ENCODE measurements around the gene AP1B1.
"Not testable (repeated sequence)": the region's sequence is repeated elsewhere in the genome, so short reads cannot be mapped to it uniquely, and the experiment has no call there.

Gene AP1B1

DNA sequence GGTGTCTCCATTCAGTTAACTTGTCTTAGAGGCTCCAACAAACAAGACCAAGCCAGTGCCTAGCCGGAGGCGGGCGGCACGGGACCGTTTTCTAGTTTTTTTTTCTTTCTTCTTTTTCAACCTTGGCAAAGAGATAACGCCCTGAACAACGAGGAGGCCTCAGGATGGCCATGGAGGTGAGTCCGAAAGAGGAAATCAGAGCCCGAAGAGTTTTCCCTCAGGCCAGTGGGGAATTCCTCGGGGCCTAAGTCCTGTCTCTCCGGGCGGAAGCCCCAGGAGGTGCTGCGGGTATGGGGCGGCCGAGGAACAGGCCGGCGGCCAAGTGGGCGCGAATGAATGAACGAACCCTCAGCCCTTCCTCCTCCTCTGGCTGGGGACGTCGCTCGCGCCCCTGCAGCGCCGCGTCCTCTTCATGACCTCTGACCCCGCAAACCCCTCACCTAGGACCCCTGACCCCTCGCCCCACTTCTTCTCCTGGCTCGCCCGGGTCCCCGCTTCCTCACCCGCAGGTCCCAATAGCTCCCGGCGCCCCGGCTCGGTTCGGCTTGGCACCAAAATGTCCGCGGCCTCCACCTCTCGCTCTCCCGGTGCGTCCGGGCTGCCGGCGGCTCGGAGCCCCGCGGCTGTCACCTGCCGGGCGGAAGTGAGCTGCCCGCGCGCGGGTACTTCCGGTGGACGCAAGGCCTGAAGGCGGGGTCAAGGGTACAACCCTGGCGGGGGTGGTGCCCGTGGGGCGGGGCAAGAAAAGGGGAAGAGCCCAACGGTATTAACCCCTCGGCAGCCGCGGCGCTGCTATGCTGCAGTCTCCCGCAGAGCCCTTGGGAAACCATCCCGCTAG is at the start of gene AP1B1:
AP1B1 (minus strand) TSS at position 650 of the 838 bp plus-strand sequence. CDS start 21,327 bp downstream, outside the sequence.
- Histone ChIP-seq H3K4me1 (ENCODE audit: insufficient read depth, low read length) (peaks cover 18% of the 10 kb centered on the region), H3K27me3 (ENCODE audit: control insufficient read depth in 1 of 2, insufficient read depth in 2 of 2, low read length in 2 of 2) (no peaks in the 10 kb centered on the region), H3K9me3 (ENCODE audit: low read length) (no peaks in the 10 kb centered on the region)

DNA sequence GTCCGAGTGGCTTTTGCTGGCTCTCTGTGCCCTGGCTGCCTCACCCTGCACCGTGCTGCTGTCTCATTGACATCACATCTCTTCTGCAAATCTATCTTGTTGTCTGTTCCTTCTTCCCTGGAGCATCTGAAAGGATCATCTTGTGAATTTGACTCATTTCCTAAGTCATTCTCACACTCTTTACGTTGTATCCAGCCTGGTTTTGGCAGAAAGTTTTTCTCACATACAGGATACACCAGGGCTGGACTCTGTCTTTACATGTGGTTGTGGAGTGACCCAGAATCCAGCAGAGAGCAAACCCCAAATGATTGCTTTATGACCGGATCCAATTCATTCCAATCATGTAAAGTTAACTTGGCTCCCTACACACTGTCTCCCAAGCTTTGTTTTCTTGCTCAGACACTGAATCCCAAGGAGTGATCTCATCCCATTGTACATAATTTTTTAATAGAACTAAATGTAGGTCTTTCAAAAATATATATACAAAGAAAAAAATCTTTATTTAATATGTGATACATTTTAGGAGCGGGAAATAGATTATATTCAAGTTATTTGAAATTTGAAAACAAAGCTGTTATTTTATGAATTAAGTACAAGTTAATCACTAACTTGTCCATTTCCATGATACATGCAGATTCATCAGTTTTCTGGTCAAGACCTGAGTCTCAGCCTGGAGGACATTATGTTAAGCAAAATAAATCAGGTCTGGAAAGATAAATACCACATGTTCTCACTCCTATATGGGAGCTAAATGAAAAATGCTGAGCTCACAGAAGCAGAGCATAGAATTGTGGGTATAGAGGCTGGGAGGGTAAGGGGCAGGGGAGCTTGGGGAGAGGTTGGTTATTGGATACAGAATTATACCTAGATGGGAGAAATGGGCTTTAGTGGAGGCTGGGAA is 47.1 kb upstream of the AP1B1 start:
- no peak overlapping the region for H3K9ac ChIP-seq (ENCODE audit: low read length)

More for the DNA sequence above, at the start of gene AP1B1:
- Histone ChIP-seq H3K9ac (ENCODE audit: low read length) (no peak within 1 kb of the TSS), H3K36me3 (ENCODE audit: insufficient read depth, low read length) (no peaks in the 10 kb centered on the region), H3K27ac (ENCODE audit: low read depth, low read length) (peak within 1 kb of the TSS; percentile 88), H3K4me3 (ENCODE audit: low read depth in 1 of 2, low read length in 2 of 2) (peak within 1 kb of the TSS; percentile 53 to 93)

DNA sequence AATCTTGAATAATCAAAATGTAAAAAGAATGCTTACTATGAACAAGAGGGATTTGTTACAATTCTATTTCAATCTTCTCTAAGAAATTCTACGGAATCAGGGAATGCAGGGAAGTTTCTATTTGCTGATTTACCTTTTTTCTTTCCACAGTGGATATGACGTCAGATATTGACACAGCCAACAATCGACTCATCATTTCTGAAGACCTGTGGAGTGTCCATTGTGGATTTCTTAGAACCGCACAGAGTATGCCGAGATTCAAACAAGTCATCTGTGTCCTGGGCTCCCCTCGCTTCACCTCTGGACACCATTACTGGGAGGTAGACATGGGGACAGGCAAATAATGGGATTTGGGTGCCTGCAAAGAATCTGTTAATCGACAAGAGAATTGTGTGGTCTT is 45.9 kb upstream of the AP1B1 start:
- no peak overlapping the region for H3K4me3 ChIP-seq (ENCODE audit: low read depth in 1 of 2, low read length in 2 of 2)
- H3K36me3 ChIP-seq (ENCODE audit: insufficient read depth, low read length) = no peaks in the 10 kb centered on the region
- H3K27me3 ChIP-seq (ENCODE audit: control insufficient read depth in 1 of 2, insufficient read depth in 2 of 2, low read length in 2 of 2) = no peaks in the 10 kb centered on the region
- no peak overlapping the region for H3K27ac ChIP-seq (ENCODE audit: low read depth, low read length)
- no peaks in the 10 kb centered on the region for H3K9me3 ChIP-seq (ENCODE audit: low read length)
- no peak overlapping the region for H3K9ac ChIP-seq (ENCODE audit: low read length)
- H3K4me1 ChIP-seq (ENCODE audit: insufficient read depth, low read length) = no peaks in the 10 kb centered on the region

More for the DNA sequence above, 47.1 kb upstream of the AP1B1 start:
- Histone ChIP-seq H3K27ac (ENCODE audit: low read depth, low read length) (no peak overlapping the region), H3K27me3 (ENCODE audit: control insufficient read depth in 1 of 2, insufficient read depth in 2 of 2, low read length in 2 of 2) (no peaks in the 10 kb centered on the region), H3K9me3 (ENCODE audit: low read length) (no peaks in the 10 kb centered on the region), H3K4me1 (ENCODE audit: insufficient read depth, low read length) (no peaks in the 10 kb centered on the region), H3K4me3 (ENCODE audit: low read depth in 1 of 2, low read length in 2 of 2) (no peak overlapping the region), H3K36me3 (ENCODE audit: insufficient read depth, low read length) (no peaks in the 10 kb centered on the region)

DNA sequence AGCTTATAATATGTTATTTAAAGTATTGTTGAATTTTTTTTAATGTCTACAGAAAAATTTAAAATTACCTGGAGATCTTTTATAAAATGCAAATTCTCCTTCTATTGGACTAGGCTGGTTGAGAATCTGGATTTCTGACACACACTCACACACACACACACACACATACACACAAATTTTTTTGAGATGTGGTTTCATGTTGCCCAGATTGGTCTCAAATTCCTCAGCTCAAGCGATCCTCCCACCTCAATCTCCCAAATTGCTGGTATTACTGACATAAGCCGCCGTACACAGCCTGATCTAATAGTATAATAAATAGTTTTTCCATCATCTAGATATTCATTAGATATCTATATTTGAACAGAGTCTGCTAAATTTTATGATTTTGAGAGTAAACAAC is 45.5 kb upstream of the AP1B1 start:
- H3K9ac ChIP-seq (ENCODE audit: low read length) = no peak overlapping the region
- no peak overlapping the region for H3K4me3 ChIP-seq (ENCODE audit: low read depth in 1 of 2, low read length in 2 of 2)
- no peaks in the 10 kb centered on the region for H3K4me1 ChIP-seq (ENCODE audit: insufficient read depth, low read length)
- H3K27ac ChIP-seq (ENCODE audit: low read depth, low read length) = no peak overlapping the region
- H3K36me3 ChIP-seq (ENCODE audit: insufficient read depth, low read length) = no peaks in the 10 kb centered on the region
- H3K9me3 ChIP-seq (ENCODE audit: low read length) = no peaks in the 10 kb centered on the region
- H3K27me3 ChIP-seq (ENCODE audit: control insufficient read depth in 1 of 2, insufficient read depth in 2 of 2, low read length in 2 of 2) = no peaks in the 10 kb centered on the region

DNA sequence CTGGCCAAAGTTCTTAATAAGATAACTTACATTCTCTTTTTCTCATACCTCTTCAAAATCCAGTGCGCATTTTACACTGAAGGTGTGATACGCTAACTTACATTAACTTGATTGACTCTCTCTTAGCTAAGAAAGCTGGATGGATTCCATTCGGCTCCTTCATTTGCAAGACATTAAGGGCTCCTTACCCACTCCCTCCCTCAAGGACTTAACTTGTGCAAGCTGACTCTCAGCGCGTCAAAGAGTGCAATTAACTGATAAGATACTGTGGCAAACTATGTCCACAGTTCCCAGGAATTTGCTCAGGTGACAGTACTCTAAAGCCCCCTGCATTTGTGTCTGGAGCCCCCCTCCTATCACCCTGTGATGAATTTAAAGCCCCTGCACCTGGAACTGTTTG is 43.6 kb upstream of the AP1B1 start:
- no peaks in the 10 kb centered on the region for H3K4me1 ChIP-seq (ENCODE audit: insufficient read depth, low read length)
- no peaks in the 10 kb centered on the region for H3K27me3 ChIP-seq (ENCODE audit: control insufficient read depth in 1 of 2, insufficient read depth in 2 of 2, low read length in 2 of 2)
- H3K36me3 ChIP-seq (ENCODE audit: insufficient read depth, low read length) = no peaks in the 10 kb centered on the region
- no peak overlapping the region for H3K4me3 ChIP-seq (ENCODE audit: low read depth in 1 of 2, low read length in 2 of 2)
- H3K9me3 ChIP-seq (ENCODE audit: low read length) = no peaks in the 10 kb centered on the region
- H3K27ac ChIP-seq (ENCODE audit: low read depth, low read length) = no peak overlapping the region
- no peak overlapping the region for H3K9ac ChIP-seq (ENCODE audit: low read length)

DNA sequence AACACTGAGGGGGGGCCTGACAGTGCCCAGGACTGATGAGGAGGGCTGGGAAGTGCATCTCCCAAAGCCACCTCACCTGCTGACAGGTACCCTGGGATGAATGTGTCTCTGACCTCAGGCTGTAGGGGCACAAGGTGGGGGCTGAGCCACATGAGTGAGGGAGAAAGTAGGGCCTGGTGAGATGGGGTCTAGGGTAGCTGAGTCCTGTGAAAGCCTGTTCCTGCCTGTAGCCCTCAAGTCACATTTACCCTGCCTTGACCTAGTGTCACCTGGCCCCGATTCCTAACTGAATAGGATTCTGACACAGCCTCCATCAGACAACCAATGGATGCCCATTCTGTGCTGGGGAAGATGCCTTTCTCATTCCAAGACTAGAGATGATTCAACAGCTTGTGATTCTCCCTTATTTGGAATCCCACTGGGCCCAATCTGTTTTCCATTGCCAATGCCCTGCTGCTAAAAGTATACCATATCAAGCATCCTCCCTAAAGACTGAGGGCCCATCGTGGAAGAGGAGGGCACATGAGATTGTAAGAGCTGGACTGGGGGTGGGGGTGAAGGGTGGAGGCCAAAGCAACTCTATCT is 38.9 kb upstream of the AP1B1 start:
- Histone ChIP-seq H3K9ac (ENCODE audit: low read length) (no peak overlapping the region), H3K4me1 (ENCODE audit: insufficient read depth, low read length) (no peaks in the 10 kb centered on the region), H3K27ac (ENCODE audit: low read depth, low read length) (no peak overlapping the region), H3K4me3 (ENCODE audit: low read depth in 1 of 2, low read length in 2 of 2) (no peak overlapping the region), H3K9me3 (ENCODE audit: low read length) (no peaks in the 10 kb centered on the region), H3K27me3 (ENCODE audit: control insufficient read depth in 1 of 2, insufficient read depth in 2 of 2, low read length in 2 of 2) (no peaks in the 10 kb centered on the region), H3K36me3 (ENCODE audit: insufficient read depth, low read length) (no peaks in the 10 kb centered on the region)

DNA sequence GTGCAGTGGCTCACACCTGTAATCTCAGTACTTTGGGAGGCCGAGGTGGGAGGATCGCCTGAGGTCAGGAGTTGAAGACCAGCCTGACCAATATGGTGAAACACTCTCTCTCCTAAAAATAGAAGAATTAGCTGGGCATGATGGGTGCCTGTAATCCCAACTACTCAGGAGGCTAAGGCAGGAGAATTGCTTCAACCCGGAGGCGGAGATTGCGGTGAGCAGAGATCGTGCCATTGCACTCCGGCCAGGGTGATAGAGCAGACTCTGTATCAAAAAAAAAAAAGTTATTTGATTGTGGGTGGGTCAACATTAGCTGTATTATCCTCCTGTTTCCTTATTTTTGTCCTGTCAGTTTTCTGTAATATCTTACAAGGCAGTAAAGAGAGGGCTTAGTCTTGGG is 38.1 kb upstream of the AP1B1 start:
- Histone ChIP-seq H3K9ac (ENCODE audit: low read length) (no peak overlapping the region), H3K27me3 (ENCODE audit: control insufficient read depth in 1 of 2, insufficient read depth in 2 of 2, low read length in 2 of 2) (no peaks in the 10 kb centered on the region), H3K36me3 (ENCODE audit: insufficient read depth, low read length) (no peaks in the 10 kb centered on the region), H3K27ac (ENCODE audit: low read depth, low read length) (no peak overlapping the region), H3K9me3 (ENCODE audit: low read length) (no peaks in the 10 kb centered on the region), H3K4me1 (ENCODE audit: insufficient read depth, low read length) (no peaks in the 10 kb centered on the region), H3K4me3 (ENCODE audit: low read depth in 1 of 2, low read length in 2 of 2) (no peak overlapping the region)

DNA sequence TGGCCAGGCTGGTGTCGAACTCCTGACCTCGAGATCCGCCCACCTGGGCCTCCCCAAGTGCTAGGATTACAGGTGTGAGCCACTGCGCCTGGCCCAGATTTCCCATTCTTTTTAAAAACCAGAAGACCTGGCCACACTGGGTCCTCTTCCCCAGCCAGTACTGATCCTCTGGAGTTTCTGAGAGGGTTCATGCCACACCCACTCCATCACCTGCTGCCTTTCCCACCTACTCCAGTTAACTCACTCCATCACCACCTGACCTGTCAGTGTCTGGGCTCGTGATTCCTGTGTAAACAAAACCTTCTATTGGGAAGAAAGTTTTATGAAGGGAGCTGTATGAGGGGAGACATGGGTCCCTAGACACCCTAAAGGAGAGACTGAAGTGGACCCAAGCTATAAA is 30.3 kb upstream of the AP1B1 start:
- not testable (repeated sequence) for H3K4me1 ChIP-seq (ENCODE audit: insufficient read depth, low read length); H3K4me3 ChIP-seq (ENCODE audit: low read depth in 1 of 2, low read length in 2 of 2); H3K9ac ChIP-seq (ENCODE audit: low read length); H3K36me3 ChIP-seq (ENCODE audit: insufficient read depth, low read length); H3K9me3 ChIP-seq (ENCODE audit: low read length); H3K27ac ChIP-seq (ENCODE audit: low read depth, low read length); H3K27me3 ChIP-seq (ENCODE audit: control insufficient read depth in 1 of 2, insufficient read depth in 2 of 2, low read length in 2 of 2)

DNA sequence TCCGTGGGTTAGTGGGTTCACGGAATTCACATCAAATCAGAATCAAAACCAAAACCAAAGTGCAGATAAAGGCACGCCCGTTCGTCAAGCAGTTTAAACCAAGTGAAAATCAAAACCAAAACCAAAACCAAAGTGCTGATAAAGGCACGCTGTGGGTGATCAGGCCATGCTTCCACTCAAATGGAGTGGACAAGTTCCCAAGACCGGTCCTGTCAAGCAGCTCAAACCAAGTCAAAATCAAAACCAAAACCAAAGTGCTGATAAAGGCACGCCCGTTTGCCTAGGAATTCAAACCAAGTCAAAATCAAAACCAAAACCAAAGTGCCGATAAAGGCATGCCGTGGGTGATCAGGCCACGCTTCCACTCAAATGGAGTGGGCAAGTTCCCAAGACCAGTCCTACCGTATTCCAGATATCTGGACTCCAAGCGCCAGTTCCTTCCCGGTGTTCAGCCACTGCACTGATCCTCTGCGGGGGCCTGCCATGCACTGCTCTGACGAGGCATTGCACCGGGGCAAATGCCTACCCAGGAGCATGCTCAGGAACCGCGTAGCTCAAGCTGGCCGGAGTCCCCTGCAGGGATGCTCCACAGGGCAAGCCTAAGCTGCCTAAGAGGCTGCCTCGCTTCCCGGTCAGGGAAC is 26.7 kb upstream of the AP1B1 start:
- peak overlapping the region in 1 of 2 donors; percentile 23 for H3K4me3 ChIP-seq (ENCODE audit: low read depth in 1 of 2, low read length in 2 of 2)
- H3K9ac ChIP-seq (ENCODE audit: low read length); H3K27me3 ChIP-seq (ENCODE audit: control insufficient read depth in 1 of 2, insufficient read depth in 2 of 2, low read length in 2 of 2); H3K36me3 ChIP-seq (ENCODE audit: insufficient read depth, low read length); H3K9me3 ChIP-seq (ENCODE audit: low read length); H3K4me1 ChIP-seq (ENCODE audit: insufficient read depth, low read length); H3K27ac ChIP-seq (ENCODE audit: low read depth, low read length): not testable (repeated sequence)

DNA sequence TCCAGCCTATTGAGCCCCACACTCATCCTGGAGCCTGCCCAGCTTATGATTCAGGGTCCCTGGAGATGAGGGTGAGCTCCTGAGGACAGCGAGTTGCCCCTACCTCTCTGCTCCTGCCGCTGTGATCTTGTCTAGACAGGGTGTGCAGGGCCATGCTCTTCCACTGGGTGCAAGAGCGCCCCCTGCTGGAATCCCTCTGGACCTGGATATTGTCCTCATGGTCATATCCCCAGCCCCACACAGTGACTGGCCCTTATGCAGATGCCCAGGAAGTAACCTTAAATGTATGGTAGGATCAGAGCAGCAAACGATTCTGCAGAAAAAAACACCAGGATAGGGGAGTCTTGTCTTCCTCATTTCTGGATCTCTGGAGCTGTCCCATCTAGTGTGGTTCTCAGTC is 24.4 kb upstream of the AP1B1 start:
- H3K9ac ChIP-seq (ENCODE audit: low read length); H3K36me3 ChIP-seq (ENCODE audit: insufficient read depth, low read length); H3K4me1 ChIP-seq (ENCODE audit: insufficient read depth, low read length); H3K27ac ChIP-seq (ENCODE audit: low read depth, low read length); H3K4me3 ChIP-seq (ENCODE audit: low read depth in 1 of 2, low read length in 2 of 2); H3K9me3 ChIP-seq (ENCODE audit: low read length); H3K27me3 ChIP-seq (ENCODE audit: control insufficient read depth in 1 of 2, insufficient read depth in 2 of 2, low read length in 2 of 2): not testable (repeated sequence)

DNA sequence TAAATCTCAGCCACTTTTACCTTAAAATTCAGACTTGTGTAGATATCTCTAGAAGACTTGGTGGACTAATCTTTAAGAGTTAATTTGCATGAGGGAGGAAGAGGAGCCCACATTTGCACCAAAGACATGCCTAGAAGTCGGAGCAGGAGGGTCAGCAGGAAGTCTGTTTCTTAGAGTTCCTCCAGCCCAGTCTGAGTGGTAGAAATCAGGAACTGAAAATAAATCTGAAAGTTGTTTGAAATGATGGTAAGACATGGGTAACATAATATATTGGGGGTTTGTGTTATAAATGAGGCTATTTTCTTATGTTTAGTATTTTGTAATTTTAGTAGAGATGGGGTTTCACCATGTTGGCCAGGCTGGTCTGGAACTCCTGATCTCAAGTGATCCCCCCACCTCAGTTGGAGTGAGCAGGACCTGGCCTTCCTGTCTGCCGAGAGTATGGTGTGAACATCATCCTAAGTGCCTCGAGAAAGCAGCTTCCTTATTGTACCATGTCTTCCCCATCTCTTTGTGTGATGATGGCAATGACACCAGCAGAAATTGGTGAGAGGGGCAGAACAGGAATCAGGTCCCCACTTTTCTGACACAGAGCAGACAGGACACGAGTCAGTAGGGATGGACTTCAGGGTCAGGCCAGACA is 23.3 kb upstream of the AP1B1 start:
- H3K9me3 ChIP-seq (ENCODE audit: low read length); H3K27me3 ChIP-seq (ENCODE audit: control insufficient read depth in 1 of 2, insufficient read depth in 2 of 2, low read length in 2 of 2); H3K27ac ChIP-seq (ENCODE audit: low read depth, low read length); H3K4me1 ChIP-seq (ENCODE audit: insufficient read depth, low read length); H3K4me3 ChIP-seq (ENCODE audit: low read depth in 1 of 2, low read length in 2 of 2); H3K36me3 ChIP-seq (ENCODE audit: insufficient read depth, low read length); H3K9ac ChIP-seq (ENCODE audit: low read length): not testable (repeated sequence)

Measured in muscle layer of colon (tissue), 2 donors.